GM12864 (cell line): ENCODE measurements around the gene UBAP1.

Experiments
- DNase-seq: peaks from one replicate; pipeline ENCODE4 v3.0.0-alpha.2; 2011; ENCODE audit warnings: low read depth
- H3K4me3 ChIP-seq: 2 replicates; pipeline ENCODE4 v1.5.1; 2011; ENCODE audit warnings: mild to moderate bottlenecking, low read depth, low read length, control low read depth
- TF ChIP-seq, protein P1 (sequence below): IDR thresholded peaks from 2 replicates; pipeline ENCODE4 v1.5.1; 2011; ENCODE audit warnings: low read depth, mild to moderate bottlenecking, moderate library complexity, low read length, control low read depth, inconsistent platforms; ENCODE audit errors: missing control alignments

The UBAP1 gene

DNA sequence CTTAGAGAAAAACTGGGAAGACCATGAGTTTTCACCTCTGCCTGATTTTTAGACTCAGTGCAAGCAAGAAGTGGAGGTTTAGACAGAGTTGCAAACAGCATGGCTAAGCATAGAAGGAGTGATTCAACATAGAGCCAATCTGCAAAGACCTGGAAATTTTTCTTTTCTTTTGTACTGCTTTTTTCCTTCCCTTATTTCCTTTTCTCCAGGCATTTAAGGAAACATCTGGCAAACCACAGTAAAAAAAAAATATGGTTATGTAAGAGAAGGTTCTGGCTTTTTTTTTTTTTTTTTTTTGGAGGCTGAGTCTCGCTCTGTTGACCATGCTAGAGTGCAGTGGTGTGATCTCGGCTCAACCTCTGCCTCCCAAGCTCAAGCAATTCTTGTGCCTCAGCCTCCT is 35.7 kb upstream of the UBAP1 start:
- TF ChIP-seq, protein P1, sequence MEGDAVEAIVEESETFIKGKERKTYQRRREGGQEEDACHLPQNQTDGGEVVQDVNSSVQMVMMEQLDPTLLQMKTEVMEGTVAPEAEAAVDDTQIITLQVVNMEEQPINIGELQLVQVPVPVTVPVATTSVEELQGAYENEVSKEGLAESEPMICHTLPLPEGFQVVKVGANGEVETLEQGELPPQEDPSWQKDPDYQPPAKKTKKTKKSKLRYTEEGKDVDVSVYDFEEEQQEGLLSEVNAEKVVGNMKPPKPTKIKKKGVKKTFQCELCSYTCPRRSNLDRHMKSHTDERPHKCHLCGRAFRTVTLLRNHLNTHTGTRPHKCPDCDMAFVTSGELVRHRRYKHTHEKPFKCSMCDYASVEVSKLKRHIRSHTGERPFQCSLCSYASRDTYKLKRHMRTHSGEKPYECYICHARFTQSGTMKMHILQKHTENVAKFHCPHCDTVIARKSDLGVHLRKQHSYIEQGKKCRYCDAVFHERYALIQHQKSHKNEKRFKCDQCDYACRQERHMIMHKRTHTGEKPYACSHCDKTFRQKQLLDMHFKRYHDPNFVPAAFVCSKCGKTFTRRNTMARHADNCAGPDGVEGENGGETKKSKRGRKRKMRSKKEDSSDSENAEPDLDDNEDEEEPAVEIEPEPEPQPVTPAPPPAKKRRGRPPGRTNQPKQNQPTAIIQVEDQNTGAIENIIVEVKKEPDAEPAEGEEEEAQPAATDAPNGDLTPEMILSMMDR = no peak
- no peak for DNase-seq

DNA sequence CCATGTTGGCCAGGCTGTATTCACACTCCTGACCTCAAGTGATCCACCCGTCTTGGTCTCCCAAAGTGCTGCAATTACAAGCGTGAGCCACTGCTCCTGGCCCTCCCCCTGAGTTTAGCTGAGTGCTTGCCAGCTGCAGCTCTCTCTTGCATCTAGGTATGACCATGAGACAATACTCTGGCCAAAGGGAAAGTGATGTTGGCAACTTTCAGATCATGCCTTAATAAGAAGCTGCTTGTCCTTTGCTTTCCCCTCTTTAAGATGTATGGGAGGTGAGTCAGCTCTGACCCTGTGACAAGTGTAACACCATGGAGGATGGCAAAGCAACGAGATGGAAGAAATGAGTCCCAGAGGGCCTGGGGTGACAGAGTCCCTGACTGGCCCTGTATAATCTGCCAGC is 33.7 kb upstream of the UBAP1 start:
- no peak for DNase-seq
- TF ChIP-seq, protein P1 = no peak
- H3K4me3 ChIP-seq = no peak overlapping the region

More for the DNA sequence above, 35.7 kb upstream of the UBAP1 start:
- H3K4me3 ChIP-seq = no peak overlapping the region

GRCh38 chr9:34151398-34151797 is 27.4 kb upstream of the UBAP1 start:
- TF ChIP-seq, protein P1 = no peak
- H3K4me3 ChIP-seq = no peak overlapping the region
- DNase-seq = no peak

GRCh38 chr9:34154057-34154456 is 24.8 kb upstream of the UBAP1 start:
- no peak for DNase-seq
- H3K4me3 ChIP-seq = no peak overlapping the region
- TF ChIP-seq, protein P1 = no peak

DNA sequence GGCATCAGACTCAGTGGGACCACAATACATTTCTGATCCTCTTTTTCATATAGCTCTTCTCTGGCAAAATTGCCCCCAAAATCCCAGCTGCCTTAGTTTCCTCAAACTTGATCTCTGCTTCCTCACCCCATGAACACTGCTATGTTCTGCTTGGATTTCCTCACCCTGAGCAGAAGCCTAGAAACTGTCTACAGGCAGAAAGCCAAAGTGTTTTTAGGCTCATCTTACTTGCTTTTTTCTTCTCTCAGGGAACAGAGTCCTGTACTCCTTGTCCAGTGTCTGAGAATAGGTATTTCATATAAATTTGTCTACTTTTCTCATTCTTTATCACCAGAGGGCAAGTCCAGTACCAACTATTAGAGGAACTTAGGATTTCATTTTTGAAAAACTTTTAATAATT is 21.5 kb upstream of the UBAP1 start:
- no peak for DNase-seq

GRCh38 chr9:34157898-34158297 is 20.9 kb upstream of the UBAP1 start:
- TF ChIP-seq, protein P1 = no peak
- no peak for DNase-seq
- H3K4me3 ChIP-seq = no peak overlapping the region

More for the DNA sequence above, 21.5 kb upstream of the UBAP1 start:
- TF ChIP-seq, protein P1 = no peak
- H3K4me3 ChIP-seq = no peak overlapping the region

DNA sequence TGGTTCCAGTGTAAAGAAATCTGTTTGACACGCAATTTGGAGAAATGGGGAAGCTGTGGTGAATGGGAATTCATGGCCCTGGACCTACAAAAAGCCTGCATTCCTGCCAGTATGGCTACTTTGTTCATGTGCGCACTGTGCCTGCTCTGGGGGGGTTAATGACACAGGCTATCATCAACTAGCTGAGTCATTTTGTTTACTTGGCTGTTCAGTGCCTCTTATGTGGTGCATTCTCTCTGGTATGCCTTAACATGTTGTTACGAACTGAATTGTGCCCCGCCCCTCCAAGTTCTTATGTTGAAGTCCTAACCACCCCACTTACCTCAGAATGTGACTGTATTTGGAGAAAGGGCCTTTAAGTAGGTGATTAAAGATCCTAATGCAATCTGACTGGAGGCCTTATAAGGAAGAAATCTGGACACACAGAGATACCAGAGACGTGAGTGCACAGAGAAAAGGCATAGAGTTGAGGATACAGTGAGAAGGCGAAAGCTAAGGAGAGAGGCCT is 20.4 kb upstream of the UBAP1 start:
- no peak overlapping the region for H3K4me3 ChIP-seq
- DNase-seq = no peak
- TF ChIP-seq, protein P1 = no peak
